ENCODE data around the gene XRCC1. TPM values are rescaled to one million over a fixed set of nuclear protein-coding genes. Genes with fewer than 3 reads are reported as not detected.

The XRCC1 gene
- total RNA-seq, 2 experiments from 2014 or later, result 27.2 to 35.9 TPM

GRCh38 chr19:43563816-43564457 is 11.4 kb downstream of the XRCC1 start:
- TF ChIP-seq EZH2phosphoT487 (IDR thresholded peaks at IDR 0.05; ENCODE audit: borderline replicate concordance, low read depth, low read length) (no peak), CTCF (conservative IDR thresholded peaks at IDR 0.05; ENCODE audit: low read length) (no peak)
- ChIA-PET POLR2A (no interaction called here), CTCF (ENCODE audit: unreplicated experiment) (no interaction called here)
- Histone ChIP-seq H4K20me1 (ENCODE audit: insufficient read depth, low read length) (no peaks in the 10 kb centered on the region), H3K27ac (ENCODE audit: low read depth, low read length, poor library complexity, severe bottlenecking) (no peak overlapping the region), H3K4me2 (ENCODE audit: low read length) (no peak overlapping the region), H2AFZ (ENCODE audit: low read length) (no peak overlapping the region), H3K36me3 (ENCODE audit: insufficient read depth, low read length) (peaks cover 42% of the 10 kb centered on the region), H3K9me2 (ENCODE audit: insufficient read depth, low read length) (no peaks in the 10 kb centered on the region), H3K4me3 (ENCODE audit: low read depth, low read length, poor library complexity, severe bottlenecking) (no peak overlapping the region), H3K79me2 (ENCODE audit: insufficient read depth, low read depth, low read length) (no peaks in the 10 kb centered on the region), H3K4me1 (ENCODE audit: insufficient read depth, low read length, poor library complexity, severe bottlenecking) (peaks cover 8% of the 10 kb centered on the region), H3K9me3 (ENCODE audit: low read length) (no peaks in the 10 kb centered on the region)
- intact Hi-C loops (cut with micrococcal nuclease; ENCODE audit: unreplicated experiment), result no loop called here
- no TSS peak for BruUV-seq (replicated peaks)
- DNase-seq (ENCODE audit: low spot score), result no peak

- CTCF ChIA-PET (ENCODE audit: unreplicated experiment), result no interaction called here
- Histone ChIP-seq H3K4me1 (ENCODE audit: insufficient read depth, low read length, poor library complexity, severe bottlenecking) (peaks cover 8% of the 10 kb centered on the region), H3K4me3 (ENCODE audit: low read depth, low read length, poor library complexity, severe bottlenecking) (no peak overlapping the region), H3K27ac (ENCODE audit: low read depth, low read length, poor library complexity, severe bottlenecking) (no peak overlapping the region), H2AFZ (ENCODE audit: low read length) (no peak overlapping the region), H3K9me2 (ENCODE audit: insufficient read depth, low read length) (no peaks in the 10 kb centered on the region), H4K20me1 (ENCODE audit: insufficient read depth, low read length) (no peaks in the 10 kb centered on the region), H3K36me3 (ENCODE audit: insufficient read depth, low read length) (peaks cover 46% of the 10 kb centered on the region), H3K4me2 (ENCODE audit: low read length) (peak overlapping the region; percentile 50; the same call in 1 of the 2 replicates), H3K9me3 (ENCODE audit: low read length) (no peaks in the 10 kb centered on the region), H3K79me2 (ENCODE audit: insufficient read depth, low read depth, low read length) (no peaks in the 10 kb centered on the region)
- BruUV-seq (replicated peaks), result no TSS peak
- intact Hi-C loops (cut with micrococcal nuclease; ENCODE audit: unreplicated experiment), result no loop called here
- POLR2A ChIA-PET, result no interaction called here
- peak; percentile 25 for DNase-seq (ENCODE audit: low spot score)
- TF ChIP-seq EZH2phosphoT487 (IDR thresholded peaks at IDR 0.05; ENCODE audit: borderline replicate concordance, low read depth, low read length) (no peak), CTCF (conservative IDR thresholded peaks at IDR 0.05; ENCODE audit: low read length) (no peak)
These were observed 12.6 kb downstream of the XRCC1 start for GRCh38 chr19:43562698-43563241.

- no TSS peak for BruUV-seq (replicated peaks)
- Histone ChIP-seq H3K4me1 (ENCODE audit: insufficient read depth, low read length, poor library complexity, severe bottlenecking) (peaks cover 8% of the 10 kb centered on the region), H4K20me1 (ENCODE audit: insufficient read depth, low read length) (no peaks in the 10 kb centered on the region), H3K9me3 (ENCODE audit: low read length) (no peaks in the 10 kb centered on the region), H3K4me2 (ENCODE audit: low read length) (no peak overlapping the region; the same call in 1 of the 2 replicates), H3K27ac (ENCODE audit: low read depth, low read length, poor library complexity, severe bottlenecking) (no peak overlapping the region), H3K79me2 (ENCODE audit: insufficient read depth, low read depth, low read length) (no peaks in the 10 kb centered on the region), H3K36me3 (ENCODE audit: insufficient read depth, low read length) (peaks cover 48% of the 10 kb centered on the region), H3K9me2 (ENCODE audit: insufficient read depth, low read length) (no peaks in the 10 kb centered on the region), H3K4me3 (ENCODE audit: low read depth, low read length, poor library complexity, severe bottlenecking) (no peak overlapping the region), H2AFZ (ENCODE audit: low read length) (no peak overlapping the region)
- intact Hi-C loops (cut with micrococcal nuclease; ENCODE audit: unreplicated experiment), result no loop called here
- no peak for DNase-seq (ENCODE audit: low spot score)
- ChIA-PET POLR2A (no interaction called here), CTCF (ENCODE audit: unreplicated experiment) (no interaction called here)
- TF ChIP-seq EZH2phosphoT487 (IDR thresholded peaks at IDR 0.05; ENCODE audit: borderline replicate concordance, low read depth, low read length) (no peak), CTCF (conservative IDR thresholded peaks at IDR 0.05; ENCODE audit: low read length) (no peak)
These were observed 13.1 kb downstream of the XRCC1 start for GRCh38 chr19:43562226-43562697.

All from OCI-LY7 (cell line).